Astrocyte of the cerebellum (primary cell): ENCODE measurements around the gene PRRC2C.
A peak's percentile ranks its signal among the peaks of the same experiment; 100 is the strongest.
"Not testable (repeated sequence)": the region's sequence is repeated elsewhere in the genome, so short reads cannot be mapped to it uniquely, and the experiment has no call there.

ENCODE experiments used
- DNase-seq: peaks from one replicate; pipeline ENCODE4 v3.0.0-alpha.2; 2011; ENCODE audit warnings: low read depth
- H3K4me3 ChIP-seq: 2 replicates; pipeline ENCODE4 v1.5.1; 2011; ENCODE audit warnings: mild to moderate bottlenecking, low read depth, low read length, moderate library complexity
- in situ Hi-C: cut with HindIII; loops from 2 replicates; pipeline ENCODE4 v1.10.0; 2017; ENCODE audit warnings: low sequenced_read_pairs
- TF ChIP-seq, protein P1 (sequence below): IDR thresholded peaks from 2 replicates; pipeline ENCODE4 v1.5.1; 2012; ENCODE audit warnings: low read length, low read depth, moderate library complexity, mild to moderate bottlenecking; ENCODE audit errors: missing control alignments

Gene PRRC2C

DNA sequence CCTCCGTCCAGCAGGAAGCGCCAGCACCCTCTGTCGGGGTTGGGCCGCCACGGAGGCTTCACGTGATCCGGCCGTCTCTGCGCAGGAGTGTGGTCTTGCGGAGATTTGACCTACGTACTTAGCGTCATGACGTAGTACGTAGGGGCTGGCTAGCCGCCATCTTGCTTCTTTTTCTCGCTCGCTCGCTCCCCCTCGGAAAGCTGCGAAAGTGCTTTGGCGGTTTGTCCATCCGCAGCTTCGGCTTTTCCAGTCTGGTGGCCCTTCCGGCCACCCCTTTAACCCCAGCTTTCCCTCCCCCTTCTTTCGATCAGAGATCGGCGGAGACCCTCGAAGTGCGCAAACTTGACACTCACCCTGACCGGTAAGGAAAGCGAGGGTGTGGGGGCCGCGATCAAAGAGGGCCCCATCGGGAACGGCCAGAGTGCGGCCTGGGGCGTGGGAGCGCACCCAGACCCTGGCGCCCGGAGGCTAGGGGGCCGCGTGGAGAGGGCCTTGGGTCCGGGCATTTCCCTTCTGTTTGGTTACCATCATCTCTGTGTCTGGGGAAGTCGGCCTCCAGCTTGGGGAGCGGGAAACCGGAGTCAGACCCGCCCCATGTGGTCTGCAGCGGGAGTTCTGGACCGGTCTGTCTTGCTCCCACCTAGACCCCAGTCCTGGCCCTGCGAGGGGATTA is at the start of gene PRRC2C:
Gene PRRC2C (plus strand): TSS at position 156 of the 673 bp plus-strand sequence. CDS start 26,559 bp downstream, outside the sequence.
- in situ Hi-C loops = no loop called here
- DNase-seq = peak; percentile 97
- TF ChIP-seq, protein P1, sequence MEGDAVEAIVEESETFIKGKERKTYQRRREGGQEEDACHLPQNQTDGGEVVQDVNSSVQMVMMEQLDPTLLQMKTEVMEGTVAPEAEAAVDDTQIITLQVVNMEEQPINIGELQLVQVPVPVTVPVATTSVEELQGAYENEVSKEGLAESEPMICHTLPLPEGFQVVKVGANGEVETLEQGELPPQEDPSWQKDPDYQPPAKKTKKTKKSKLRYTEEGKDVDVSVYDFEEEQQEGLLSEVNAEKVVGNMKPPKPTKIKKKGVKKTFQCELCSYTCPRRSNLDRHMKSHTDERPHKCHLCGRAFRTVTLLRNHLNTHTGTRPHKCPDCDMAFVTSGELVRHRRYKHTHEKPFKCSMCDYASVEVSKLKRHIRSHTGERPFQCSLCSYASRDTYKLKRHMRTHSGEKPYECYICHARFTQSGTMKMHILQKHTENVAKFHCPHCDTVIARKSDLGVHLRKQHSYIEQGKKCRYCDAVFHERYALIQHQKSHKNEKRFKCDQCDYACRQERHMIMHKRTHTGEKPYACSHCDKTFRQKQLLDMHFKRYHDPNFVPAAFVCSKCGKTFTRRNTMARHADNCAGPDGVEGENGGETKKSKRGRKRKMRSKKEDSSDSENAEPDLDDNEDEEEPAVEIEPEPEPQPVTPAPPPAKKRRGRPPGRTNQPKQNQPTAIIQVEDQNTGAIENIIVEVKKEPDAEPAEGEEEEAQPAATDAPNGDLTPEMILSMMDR = peak; percentile 84
- H3K4me3 ChIP-seq = peak within 1 kb of the TSS; percentile 100

DNA sequence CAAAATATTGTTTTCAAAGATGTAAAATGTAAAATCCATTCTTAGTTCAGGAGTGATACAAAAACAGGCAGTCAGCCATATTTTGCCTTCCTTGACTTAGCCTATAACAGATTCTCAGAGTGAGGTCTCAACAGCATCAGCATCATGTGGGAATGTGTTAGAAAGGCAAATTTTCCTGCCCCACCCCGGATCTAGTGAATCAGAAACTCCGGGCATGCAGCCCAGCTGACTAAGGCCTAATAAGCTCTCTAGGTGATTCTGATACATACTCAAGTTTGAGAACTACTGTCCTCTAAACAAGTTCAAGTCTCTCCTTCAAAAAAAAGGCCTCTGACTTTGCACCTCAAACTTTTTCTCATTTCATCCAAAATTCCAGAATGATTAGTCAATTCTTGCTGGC is 46.9 kb upstream of the PRRC2C start:
- peak; percentile 94 for DNase-seq
- TF ChIP-seq, protein P1 = no peak
- no peak overlapping the region for H3K4me3 ChIP-seq
- in situ Hi-C loops = no loop called here

DNA sequence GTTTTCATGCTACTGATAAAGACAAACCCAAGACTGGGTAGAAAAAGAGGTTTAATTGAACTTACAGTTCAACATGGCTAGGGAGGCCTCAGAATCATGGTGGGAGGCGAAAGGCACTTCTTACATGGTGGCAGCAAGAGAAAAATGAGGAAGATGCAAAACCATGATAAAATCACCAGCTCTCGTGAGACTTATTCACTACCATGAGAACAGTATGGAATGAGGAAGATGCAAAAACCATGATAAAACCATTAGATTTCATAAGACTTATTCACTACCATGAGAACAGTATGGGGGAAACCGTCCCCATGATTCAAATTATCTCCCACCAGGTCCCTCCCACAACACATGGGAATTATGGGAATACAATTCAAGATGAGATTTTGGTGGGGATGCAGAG is 45.1 kb upstream of the PRRC2C start:
- DNase-seq, in situ Hi-C loops, H3K4me3 ChIP-seq: not testable (repeated sequence)

DNA sequence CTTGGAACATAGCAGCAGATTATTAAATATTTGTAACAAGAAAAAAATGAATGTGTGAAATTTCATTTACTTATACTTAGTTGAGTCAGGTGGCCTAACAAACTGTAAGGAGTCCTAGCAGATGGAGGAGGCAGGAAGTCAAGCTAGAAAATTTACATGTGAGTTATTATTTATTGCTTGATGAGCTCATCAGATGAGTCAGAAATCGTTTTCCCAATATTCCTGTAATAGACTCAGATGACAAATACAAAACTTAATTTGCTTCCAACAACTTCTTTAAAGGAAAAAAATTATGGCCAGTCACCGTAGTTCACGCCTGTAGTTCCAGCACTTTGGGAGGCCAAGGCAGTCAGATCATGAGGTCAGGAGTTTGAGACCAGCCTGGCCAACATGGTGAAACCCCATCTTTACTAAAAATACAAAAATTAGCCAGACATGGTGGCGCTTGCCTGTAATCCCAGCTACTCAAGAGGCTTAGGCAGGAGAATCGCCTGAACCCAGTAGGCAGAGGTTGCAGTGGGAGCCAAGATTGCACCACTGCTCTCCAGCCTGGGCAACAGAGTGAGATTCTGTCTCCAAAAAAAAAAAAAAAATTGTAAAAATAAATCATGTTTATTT is 43.9 kb upstream of the PRRC2C start:
- in situ Hi-C loops, H3K4me3 ChIP-seq: not testable (repeated sequence)
- DNase-seq = peak; percentile 40

DNA sequence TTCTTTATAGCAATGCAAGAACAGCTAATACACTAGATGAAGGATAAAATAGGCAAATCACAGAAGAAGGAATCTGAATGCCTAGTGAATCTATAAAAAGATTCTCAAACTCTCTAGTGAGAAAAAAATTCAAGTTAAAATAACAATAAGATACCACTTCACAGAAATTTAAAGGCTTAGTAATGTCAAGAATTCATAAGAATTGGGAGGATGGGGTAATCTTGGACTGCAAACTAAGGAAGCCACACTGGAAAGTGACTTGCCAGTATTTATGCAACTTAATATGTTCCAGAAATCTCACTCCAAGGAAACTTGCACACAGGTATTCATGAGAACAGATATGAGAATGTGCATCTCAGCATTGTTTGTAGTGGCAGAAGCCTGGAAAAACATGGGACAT is 38.9 kb upstream of the PRRC2C start:
- TF ChIP-seq, protein P1 = no peak
- in situ Hi-C loops = no loop called here
- no peak overlapping the region for H3K4me3 ChIP-seq
- DNase-seq = no peak

DNA sequence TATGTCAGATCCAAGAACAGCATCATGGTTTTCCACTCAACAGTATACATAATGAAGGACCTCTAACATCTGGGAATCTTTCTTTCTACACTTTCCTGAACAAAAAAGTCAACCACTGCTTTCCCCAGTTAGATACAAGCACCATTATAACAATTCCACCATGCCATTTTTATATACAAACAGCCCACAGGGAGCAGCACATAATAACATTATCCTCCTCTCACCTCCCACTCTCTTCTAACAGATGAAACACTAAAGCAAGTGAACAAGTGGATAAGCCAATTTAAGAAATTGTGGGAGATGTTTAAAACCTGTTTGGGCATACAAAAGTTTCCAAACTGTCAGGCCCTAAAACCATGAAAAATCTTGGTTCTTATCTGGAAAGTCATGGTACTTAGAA is 29.4 kb upstream of the PRRC2C start:
- TF ChIP-seq, protein P1 = no peak
- in situ Hi-C loops = no loop called here
- no peak overlapping the region for H3K4me3 ChIP-seq
- no peak for DNase-seq

DNA sequence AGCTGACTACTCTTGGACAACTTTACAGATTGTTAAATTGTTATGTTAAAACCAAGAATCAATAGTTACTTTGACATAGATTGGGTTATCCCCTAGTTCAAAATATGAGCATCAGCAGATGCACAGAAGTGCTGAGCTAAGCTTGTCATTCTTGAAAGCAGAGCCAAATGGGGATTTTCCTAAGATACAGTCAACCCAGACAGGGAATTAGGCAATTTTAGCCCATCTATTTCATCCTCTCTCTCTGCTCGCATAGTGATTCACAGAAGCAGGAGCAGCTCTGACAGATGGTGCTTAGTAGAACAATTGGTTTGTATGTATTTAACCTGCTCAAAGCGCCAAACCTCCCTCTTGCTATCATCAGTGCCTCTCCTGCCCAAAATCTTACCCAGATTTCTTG is 27.9 kb upstream of the PRRC2C start:
- TF ChIP-seq, protein P1 = no peak
- in situ Hi-C loops = no loop called here
- H3K4me3 ChIP-seq = no peak overlapping the region
- no peak for DNase-seq
